Effector memory CD8-positive, alpha-beta T cell (primary cell): ENCODE results near the gene DRAM2.
A peak's percentile ranks its signal among the peaks of the same experiment; 100 is the strongest.

Experiments used
- ATAC-seq: fragments of 150-1000 bp; cut with Tn5 transposase; replicated peaks from 2 replicates; pipeline ENCODE4 v1.10.0; 2021; ENCODE audit warnings: mild to moderate bottlenecking, moderate library complexity
- DNase-seq, 3 experiments: peaks; one replicate each; pipeline ENCODE4 v3.0.0; 2021
- H3K27ac Mint-ChIP-seq, 2 donors: one replicate each; pipeline ENCODE4 v1.8.0; 2022; ENCODE audit warnings: mild to moderate bottlenecking in 2 of 2, mixed read lengths in 2 of 2, moderate library complexity in 2 of 2
- H3K27me3 Mint-ChIP-seq, 2 donors: one replicate each; pipeline ENCODE4 v1.8.0; 2022; ENCODE audit warnings: mixed read lengths in 2 of 2
- H3K36me3 Mint-ChIP-seq: one replicate; pipeline ENCODE4 v1.8.0; 2022; ENCODE audit warnings: mild to moderate bottlenecking, moderate library complexity, mixed read lengths; ENCODE audit not compliant: insufficient read depth
- H3K4me1 Mint-ChIP-seq, 2 donors: one replicate each; pipeline ENCODE4 v1.8.0; 2022; ENCODE audit warnings: low read depth in 2 of 2, mixed read lengths in 2 of 2
- H3K4me3 Mint-ChIP-seq, 2 donors: one replicate each; pipeline ENCODE4 v1.8.0; 2022; ENCODE audit warnings: mild to moderate bottlenecking in 2 of 2, mixed read lengths in 2 of 2, moderate library complexity in 2 of 2
- H3K9me3 Mint-ChIP-seq, 2 donors: one replicate each; pipeline ENCODE4 v1.8.0; 2022; ENCODE audit warnings: mixed read lengths in 2 of 2

Gene DRAM2

GRCh38 chr1:111157431-111157830 is 17.5 kb upstream of the DRAM2 start:
- Mint-ChIP-seq H3K27ac (no peak overlapping the region), H3K36me3 (peaks cover 62% of the 10 kb centered on the region), H3K27me3 (no peaks in the 10 kb centered on the region), H3K4me3 (no peak overlapping the region), H3K4me1 (peaks cover 26 to 43% of the 10 kb centered on the region in 2 donors), H3K9me3 (no peaks in the 10 kb centered on the region)
- no peak for DNase-seq
- no peak for ATAC-seq

- no peak for ATAC-seq
- Mint-ChIP-seq H3K4me1 (peaks cover 39 to 61% of the 10 kb centered on the region in 2 donors), H3K27me3 (no peaks in the 10 kb centered on the region), H3K4me3 (no peak overlapping the region), H3K36me3 (peaks cover 71% of the 10 kb centered on the region), H3K27ac (peak overlapping the region in 1 of 2 donors; percentile 5), H3K9me3 (no peaks in the 10 kb centered on the region)
- no peak for DNase-seq
Observed at GRCh38 chr1:111154021-111154999, 14.4 kb upstream of the DRAM2 start.

GRCh38 chr1:111151838-111152237 is 11.9 kb upstream of the DRAM2 start:
- Mint-ChIP-seq H3K27ac (peak overlapping the region in 1 of 2 donors; percentile 44), H3K4me3 (peak overlapping the region in 1 of 2 donors; percentile 29), H3K36me3 (peaks cover 76% of the 10 kb centered on the region), H3K9me3 (no peaks in the 10 kb centered on the region), H3K27me3 (no peaks in the 10 kb centered on the region), H3K4me1 (peaks cover 44 to 73% of the 10 kb centered on the region in 2 donors)
- DNase-seq (no peak), ATAC-seq (no peak)

GRCh38 chr1:111148376-111148881 is 8.5 kb upstream of the DRAM2 start:
- H3K4me1 Mint-ChIP-seq: peaks cover 39 to 63% of the 10 kb centered on the region in 2 donors
- H3K27me3 Mint-ChIP-seq: no peaks in the 10 kb centered on the region
- peak overlapping the region; percentile 35 to 57 for H3K27ac Mint-ChIP-seq
- no peak for ATAC-seq
- H3K9me3 Mint-ChIP-seq: no peaks in the 10 kb centered on the region
- peaks cover 51% of the 10 kb centered on the region for H3K36me3 Mint-ChIP-seq
- H3K4me3 Mint-ChIP-seq: no peak overlapping the region
- DNase-seq: no peak

GRCh38 chr1:111147948-111148347 is 8.1 kb upstream of the DRAM2 start:
- no peak for ATAC-seq

GRCh38 chr1:111145963-111146768 is 6.3 kb upstream of the DRAM2 start:
- Mint-ChIP-seq H3K27ac (peak overlapping the region; percentile 8 to 79), H3K27me3 (no peaks in the 10 kb centered on the region), H3K4me3 (no peak overlapping the region), H3K4me1 (peaks cover 38 to 61% of the 10 kb centered on the region in 2 donors), H3K9me3 (no peaks in the 10 kb centered on the region), H3K36me3 (peaks cover 29% of the 10 kb centered on the region)
- ATAC-seq (no peak), DNase-seq (no peak)

More at GRCh38 chr1:111147948-111148347, 8.1 kb upstream of the DRAM2 start:
- Mint-ChIP-seq H3K36me3 (peaks cover 46% of the 10 kb centered on the region), H3K27me3 (no peaks in the 10 kb centered on the region), H3K27ac (no peak overlapping the region), H3K9me3 (no peaks in the 10 kb centered on the region), H3K4me3 (no peak overlapping the region), H3K4me1 (peaks cover 38 to 63% of the 10 kb centered on the region in 2 donors)
- no peak for DNase-seq

- no peaks in the 10 kb centered on the region for H3K27me3 Mint-ChIP-seq
- H3K4me1 Mint-ChIP-seq: peaks cover 36 to 63% of the 10 kb centered on the region in 2 donors
- no peak overlapping the region for H3K4me3 Mint-ChIP-seq
- ATAC-seq: no peak
- peak overlapping the region in 1 of 2 donors; percentile 8 for H3K27ac Mint-ChIP-seq
- H3K9me3 Mint-ChIP-seq: no peaks in the 10 kb centered on the region
- no peak for DNase-seq
- peaks cover 23% of the 10 kb centered on the region for H3K36me3 Mint-ChIP-seq
Observed at GRCh38 chr1:111145542-111145941, 5.6 kb upstream of the DRAM2 start.

- peaks cover 7% of the 10 kb centered on the region for H3K36me3 Mint-ChIP-seq
- H3K4me3 Mint-ChIP-seq: no peak overlapping the region
- no peak for DNase-seq
- H3K9me3 Mint-ChIP-seq: no peaks in the 10 kb centered on the region
- peaks cover 36 to 59% of the 10 kb centered on the region in 2 donors for H3K4me1 Mint-ChIP-seq
- no peaks in the 10 kb centered on the region for H3K27me3 Mint-ChIP-seq
- no peak overlapping the region for H3K27ac Mint-ChIP-seq
- no peak for ATAC-seq
Observed at GRCh38 chr1:111142356-111142975, 2.6 kb upstream of the DRAM2 start.

- DNase-seq (no peak), ATAC-seq (no peak)
- Mint-ChIP-seq H3K4me3 (peak overlapping the region; percentile 90 to 94), H3K27ac (no peak overlapping the region), H3K36me3 (peaks cover 13% of the 10 kb centered on the region), H3K27me3 (no peaks in the 10 kb centered on the region), H3K9me3 (no peaks in the 10 kb centered on the region), H3K4me1 (peaks cover 32 to 53% of the 10 kb centered on the region in 2 donors)
Observed at GRCh38 chr1:111141245-111142220, 1.6 kb upstream of the DRAM2 start.

- Mint-ChIP-seq H3K36me3 (peaks cover 21% of the 10 kb centered on the region), H3K27ac (peak overlapping the region; percentile 94 to 96), H3K4me3 (peak overlapping the region; percentile 90 to 94), H3K27me3 (no peaks in the 10 kb centered on the region), H3K4me1 (peaks cover 27 to 46% of the 10 kb centered on the region in 2 donors), H3K9me3 (no peaks in the 10 kb centered on the region)
- ATAC-seq (no peak), DNase-seq (no peak)
Observed at GRCh38 chr1:111140680-111140967, 731 bp upstream of the DRAM2 start.

GRCh38 chr1:111139324-111139955 is 453 bp downstream of the DRAM2 start:
- DNase-seq: peak in 1 of 3 experiments; percentile 50

GRCh38 chr1:111133866-111134265 is 6.0 kb downstream of the DRAM2 start:
- Mint-ChIP-seq H3K36me3 (peaks cover 39% of the 10 kb centered on the region), H3K4me1 (peaks cover 4 to 31% of the 10 kb centered on the region in 2 donors), H3K27me3 (no peaks in the 10 kb centered on the region), H3K27ac (no peak overlapping the region), H3K4me3 (no peak overlapping the region), H3K9me3 (no peaks in the 10 kb centered on the region)
- DNase-seq: no peak
- ATAC-seq: no peak

More at GRCh38 chr1:111139324-111139955, 453 bp downstream of the DRAM2 start:
- ATAC-seq: peak; percentile 69
- Mint-ChIP-seq H3K27ac (peak overlapping the region; percentile 94 to 96), H3K36me3 (peaks cover 26% of the 10 kb centered on the region), H3K27me3 (no peaks in the 10 kb centered on the region), H3K4me3 (peak overlapping the region; percentile 90 to 94), H3K9me3 (no peaks in the 10 kb centered on the region), H3K4me1 (peaks cover 27 to 46% of the 10 kb centered on the region in 2 donors)
